ENCODE data around the gene GSS. TPM values are rescaled to one million over a fixed set of nuclear protein-coding genes. Genes with fewer than 3 reads are reported as not detected.
A peak's percentile ranks its signal among the peaks of the same experiment; 100 is the strongest.

Gene GSS
- total and polyA plus RNA-seq, 3 experiments from 2014 or later, result 38.8 to 65.2 (median 63.0) TPM

GRCh38 chr20:34977365-34978091 lies 21.9 kb upstream of the GSS start:
- H3K4me3 Mint-ChIP-seq, result no peak overlapping the region
- POLR2A ChIA-PET, result no interaction called here
- H3K27me3 ChIP-seq (ENCODE audit: insufficient read depth, low read length, poor library complexity, severe bottlenecking), result no peaks in the 10 kb centered on the region
- CTCF ChIA-PET, result no interaction called here
- H3K9me3 ChIP-seq (ENCODE audit: low read length), result no peaks in the 10 kb centered on the region
- H3K36me3 Mint-ChIP-seq, result peaks cover 0 to 1% (median 0%) of the 10 kb centered on the region in 3 donors
- no peak overlapping the region for H3K27ac Mint-ChIP-seq
- H3K4me1 ChIP-seq (ENCODE audit: insufficient read depth, low read length), result no peaks in the 10 kb centered on the region
- no peak overlapping the region for H3K27ac ChIP-seq (ENCODE audit: low read depth, low read length)
- peaks cover 21 to 28% of the 10 kb centered on the region in 2 donors for H3K27me3 Mint-ChIP-seq
- no peaks in the 10 kb centered on the region for H3K9me3 Mint-ChIP-seq
- no peaks in the 10 kb centered on the region for H3K4me1 Mint-ChIP-seq
- no peak overlapping the region for H3K4me3 ChIP-seq (ENCODE audit: low read length)
- no peaks in the 10 kb centered on the region for H3K36me3 ChIP-seq (ENCODE audit: insufficient read depth, low read length)
- DNase-seq, result no peak

DNA sequence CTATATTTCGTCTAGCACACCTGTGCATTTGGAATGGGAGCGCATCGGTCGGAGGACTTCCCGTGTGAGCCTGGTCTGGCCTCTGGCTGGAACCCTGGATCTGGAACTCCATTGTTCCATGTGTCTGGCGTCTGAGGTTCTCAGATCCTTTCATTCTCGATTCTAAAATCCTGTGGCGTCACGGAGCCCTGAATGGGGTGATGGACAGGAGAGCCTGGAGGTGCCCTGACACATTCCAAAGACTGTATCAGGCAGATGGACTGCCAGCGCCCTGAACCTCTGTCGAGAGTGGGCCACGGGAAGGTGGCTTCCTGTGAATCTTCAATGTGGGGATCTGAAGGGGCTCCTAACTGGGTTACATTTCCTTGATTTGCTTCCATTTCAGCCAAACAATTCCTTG lies 20.7 kb upstream of the GSS start:
- DNase-seq, result no peak
- Mint-ChIP-seq H3K4me3 (no peak overlapping the region), H3K27me3 (peaks cover 13 to 21% of the 10 kb centered on the region in 2 donors), H3K36me3 (no peaks in the 10 kb centered on the region), H3K27ac (no peak overlapping the region), H3K4me1 (no peaks in the 10 kb centered on the region), H3K9me3 (no peaks in the 10 kb centered on the region)
- H3K4me1 ChIP-seq (ENCODE audit: insufficient read depth, low read length), result no peaks in the 10 kb centered on the region
- no peak overlapping the region for H3K27ac ChIP-seq (ENCODE audit: low read depth, low read length)
- POLR2A ChIA-PET, result no interaction called here
- CTCF ChIA-PET, result no interaction called here
- H3K4me3 ChIP-seq (ENCODE audit: low read length), result no peak overlapping the region
- no peaks in the 10 kb centered on the region for H3K9me3 ChIP-seq (ENCODE audit: low read length)
- H3K36me3 ChIP-seq (ENCODE audit: insufficient read depth, low read length), result no peaks in the 10 kb centered on the region
- H3K27me3 ChIP-seq (ENCODE audit: insufficient read depth, low read length, poor library complexity, severe bottlenecking), result no peaks in the 10 kb centered on the region

DNA sequence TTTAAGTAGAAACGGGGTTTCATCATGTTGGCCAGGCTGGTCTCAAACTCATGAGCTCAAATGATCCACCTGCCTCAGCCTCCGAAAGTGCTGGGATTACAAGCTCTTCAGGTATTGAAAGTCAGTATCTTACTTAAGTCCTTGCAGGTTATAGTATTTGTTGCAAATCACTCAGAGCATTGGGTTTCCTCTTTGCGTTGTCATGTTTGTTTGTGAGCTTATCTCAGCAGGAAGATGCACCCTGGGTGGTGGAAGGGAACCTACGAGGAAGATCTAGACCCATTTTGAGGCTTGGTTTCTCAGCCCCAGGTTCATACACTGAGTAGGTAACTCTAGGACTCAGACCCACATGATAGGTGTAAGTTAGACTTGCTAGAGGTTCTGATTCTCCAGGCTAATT lies 18.6 kb upstream of the GSS start:
- H3K9me3 Mint-ChIP-seq, result no peaks in the 10 kb centered on the region
- CTCF ChIA-PET, result no interaction called here
- H3K27ac ChIP-seq (ENCODE audit: low read depth, low read length), result no peak overlapping the region
- H3K4me3 Mint-ChIP-seq, result no peak overlapping the region
- no peaks in the 10 kb centered on the region for H3K36me3 Mint-ChIP-seq
- DNase-seq, result peak in 1 of 5 donors; percentile 22
- H3K27ac Mint-ChIP-seq, result no peak overlapping the region
- no peaks in the 10 kb centered on the region for H3K36me3 ChIP-seq (ENCODE audit: insufficient read depth, low read length)
- POLR2A ChIA-PET, result no interaction called here
- no peak overlapping the region for H3K4me3 ChIP-seq (ENCODE audit: low read length)
- H3K9me3 ChIP-seq (ENCODE audit: low read length), result no peaks in the 10 kb centered on the region
- H3K27me3 ChIP-seq (ENCODE audit: insufficient read depth, low read length, poor library complexity, severe bottlenecking), result no peaks in the 10 kb centered on the region
- no peaks in the 10 kb centered on the region for H3K4me1 ChIP-seq (ENCODE audit: insufficient read depth, low read length)
- H3K27me3 Mint-ChIP-seq, result peaks cover 1 to 18% of the 10 kb centered on the region in 2 donors
- H3K4me1 Mint-ChIP-seq, result no peaks in the 10 kb centered on the region

DNA sequence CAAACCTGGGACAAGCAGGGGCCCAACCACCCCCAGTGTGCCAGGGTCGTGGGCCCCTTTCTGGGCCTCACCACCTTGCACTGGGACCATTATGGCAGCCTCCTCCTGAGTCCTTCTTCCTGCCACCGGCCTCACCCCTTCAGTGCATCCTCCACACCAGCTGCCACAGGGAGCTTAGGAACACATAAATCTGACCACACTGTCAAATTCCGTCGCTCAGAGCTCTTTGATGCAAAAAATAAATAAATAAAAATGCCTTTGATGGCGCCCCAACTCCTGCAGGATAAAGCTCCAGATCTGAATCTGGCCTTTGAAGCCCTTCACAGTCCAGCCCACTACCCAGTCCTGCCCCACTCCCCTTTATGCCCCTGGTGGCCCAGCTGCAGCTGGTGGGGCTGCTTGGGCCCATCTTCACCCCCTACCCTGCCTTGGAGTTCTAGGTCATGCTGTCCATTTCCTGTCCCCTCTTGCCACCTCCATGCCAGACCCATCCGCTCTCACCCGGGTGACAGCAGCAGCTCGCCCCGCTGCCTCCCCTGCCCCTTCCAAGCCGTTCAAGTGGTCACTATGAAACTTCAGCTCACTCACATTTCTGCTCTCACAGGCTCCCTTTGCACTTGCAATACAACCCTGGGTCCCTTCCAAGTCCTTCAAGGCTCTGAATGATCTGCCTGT lies 16.1 kb upstream of the GSS start:
- Histone ChIP-seq H3K4me3 (ENCODE audit: low read length) (no peak overlapping the region), H3K27ac (ENCODE audit: low read depth, low read length) (no peak overlapping the region), H3K36me3 (ENCODE audit: insufficient read depth, low read length) (no peaks in the 10 kb centered on the region), H3K9me3 (ENCODE audit: low read length) (no peaks in the 10 kb centered on the region), H3K4me1 (ENCODE audit: insufficient read depth, low read length) (no peaks in the 10 kb centered on the region), H3K27me3 (ENCODE audit: insufficient read depth, low read length, poor library complexity, severe bottlenecking) (no peaks in the 10 kb centered on the region)
- H3K4me3 Mint-ChIP-seq, result no peak overlapping the region
- peaks cover 1 to 10% of the 10 kb centered on the region in 2 donors for H3K27me3 Mint-ChIP-seq
- H3K9me3 Mint-ChIP-seq, result no peaks in the 10 kb centered on the region
- peak overlapping the region in 1 of 8 donors; percentile 87 for H3K27ac Mint-ChIP-seq
- POLR2A ChIA-PET, result interaction anchor here (0.5 to 0.7 kb wide), 3 partner anchors 53 to 99 kb away, joined by 3 to 7 read pairs (median 3); no protein-coding TSS in a partner anchor
- no peak for DNase-seq
- no peaks in the 10 kb centered on the region for H3K4me1 Mint-ChIP-seq
- CTCF ChIA-PET, result interaction anchor here (1.5 kb wide), 1 partner anchor 24 kb away, joined by 3 read pairs; no protein-coding TSS in a partner anchor
- no peaks in the 10 kb centered on the region for H3K36me3 Mint-ChIP-seq

DNA sequence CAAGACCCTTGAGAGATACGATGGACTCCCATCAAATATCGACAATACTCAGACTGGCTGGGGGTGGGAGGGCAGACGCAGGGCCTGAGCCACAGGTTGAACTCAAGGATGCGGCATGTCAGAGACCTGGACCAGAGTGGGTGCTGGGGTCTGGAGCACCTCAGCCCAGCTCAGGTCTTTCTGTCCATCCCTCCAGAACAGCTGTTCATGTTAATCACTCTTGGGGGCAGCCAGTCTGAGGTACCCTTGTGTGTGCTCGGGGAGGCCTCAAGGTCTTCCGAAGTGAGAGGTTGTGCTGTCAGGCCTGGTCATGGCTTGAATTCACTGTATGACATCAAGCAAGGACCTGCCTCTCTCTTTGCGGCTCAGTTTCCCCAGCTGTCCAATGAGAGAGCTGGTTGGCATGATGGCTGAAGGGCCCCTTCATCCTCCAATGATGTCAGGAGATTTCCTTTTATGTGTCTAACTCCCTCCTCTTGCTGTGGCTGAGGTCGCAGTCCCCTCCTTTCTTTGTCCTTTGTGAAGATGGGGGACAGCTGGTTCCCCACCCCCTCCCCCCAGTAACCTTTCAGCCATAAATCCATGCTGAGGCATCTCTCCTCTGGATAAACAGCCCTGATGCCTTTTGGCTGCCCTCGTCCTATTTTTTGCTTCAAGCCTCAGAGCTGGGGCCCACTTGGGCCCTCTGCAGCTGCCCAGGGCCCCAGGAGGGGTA lies 15.4 kb upstream of the GSS start:
- Histone ChIP-seq H3K27ac (ENCODE audit: low read depth, low read length) (no peak overlapping the region), H3K36me3 (ENCODE audit: insufficient read depth, low read length) (no peaks in the 10 kb centered on the region), H3K4me3 (ENCODE audit: low read length) (no peak overlapping the region), H3K27me3 (ENCODE audit: insufficient read depth, low read length, poor library complexity, severe bottlenecking) (no peaks in the 10 kb centered on the region), H3K9me3 (ENCODE audit: low read length) (no peaks in the 10 kb centered on the region), H3K4me1 (ENCODE audit: insufficient read depth, low read length) (no peaks in the 10 kb centered on the region)
- POLR2A ChIA-PET, result interaction anchor here (0.7 kb wide), 1 partner anchor 100 kb away, joined by 7 read pairs; no protein-coding TSS in a partner anchor
- H3K4me1 Mint-ChIP-seq, result no peaks in the 10 kb centered on the region
- H3K9me3 Mint-ChIP-seq, result no peaks in the 10 kb centered on the region
- peaks cover 1 to 6% of the 10 kb centered on the region in 2 donors for H3K27me3 Mint-ChIP-seq
- CTCF ChIA-PET, result no interaction called here
- no peaks in the 10 kb centered on the region for H3K36me3 Mint-ChIP-seq
- H3K4me3 Mint-ChIP-seq, result no peak overlapping the region
- DNase-seq, result no peak
- no peak overlapping the region for H3K27ac Mint-ChIP-seq

- DNase-seq, result no peak
These were observed 14.7 kb upstream of the GSS start for GRCh38 chr20:34970193-34970840.

GRCh38 chr20:34968042-34968775 lies 12.6 kb upstream of the GSS start:
- no peaks in the 10 kb centered on the region for H3K9me3 Mint-ChIP-seq
- H3K36me3 Mint-ChIP-seq, result no peaks in the 10 kb centered on the region
- Histone ChIP-seq H3K4me1 (ENCODE audit: insufficient read depth, low read length) (no peaks in the 10 kb centered on the region), H3K27me3 (ENCODE audit: insufficient read depth, low read length, poor library complexity, severe bottlenecking) (no peaks in the 10 kb centered on the region), H3K9me3 (ENCODE audit: low read length) (no peaks in the 10 kb centered on the region), H3K4me3 (ENCODE audit: low read length) (no peak overlapping the region), H3K36me3 (ENCODE audit: insufficient read depth, low read length) (no peaks in the 10 kb centered on the region), H3K27ac (ENCODE audit: low read depth, low read length) (no peak overlapping the region)
- ChIA-PET POLR2A (no interaction called here), CTCF (interaction anchor here (0.6 kb wide), 1 partner anchor 549 kb away, joined by 3 read pairs; no protein-coding TSS in a partner anchor)
- no peak overlapping the region for H3K27ac Mint-ChIP-seq
- DNase-seq, result no peak
- H3K4me3 Mint-ChIP-seq, result no peak overlapping the region
- H3K27me3 Mint-ChIP-seq, result peaks cover 1 to 3% of the 10 kb centered on the region in 2 donors
- H3K4me1 Mint-ChIP-seq, result no peaks in the 10 kb centered on the region

More at GRCh38 chr20:34970193-34970840, 14.7 kb upstream of the GSS start:
- CTCF ChIA-PET, result interaction anchor here (1.0 kb wide), 1 partner anchor 14 kb away, joined by 3 read pairs; the partner anchor contains the start of genes GSS and MYH7B
- H3K4me3 Mint-ChIP-seq, result no peak overlapping the region
- H3K27me3 Mint-ChIP-seq, result peaks cover 1 to 6% of the 10 kb centered on the region in 2 donors
- no peak overlapping the region for H3K27ac Mint-ChIP-seq
- Histone ChIP-seq H3K9me3 (ENCODE audit: low read length) (no peaks in the 10 kb centered on the region), H3K4me3 (ENCODE audit: low read length) (no peak overlapping the region), H3K4me1 (ENCODE audit: insufficient read depth, low read length) (no peaks in the 10 kb centered on the region), H3K27ac (ENCODE audit: low read depth, low read length) (no peak overlapping the region), H3K27me3 (ENCODE audit: insufficient read depth, low read length, poor library complexity, severe bottlenecking) (no peaks in the 10 kb centered on the region), H3K36me3 (ENCODE audit: insufficient read depth, low read length) (no peaks in the 10 kb centered on the region)
- H3K4me1 Mint-ChIP-seq, result no peaks in the 10 kb centered on the region
- H3K36me3 Mint-ChIP-seq, result no peaks in the 10 kb centered on the region
- no peaks in the 10 kb centered on the region for H3K9me3 Mint-ChIP-seq
- POLR2A ChIA-PET, result no interaction called here
